Neutrophil (primary cell): ENCODE results near the gene KLK5.

Source experiments
- H3K27ac ChIP-seq: fragments of 200-600 bp; sonication (generic); 2 replicates; pipeline ENCODE4 v1.5.1; 2016; ENCODE audit warnings: mild to moderate bottlenecking, moderate library complexity
- H3K27me3 ChIP-seq: fragments of 200-600 bp; sonication (generic); 2 replicates; pipeline ENCODE4 v1.6.0; 2016; ENCODE audit warnings: mild to moderate bottlenecking
- H3K36me3 ChIP-seq: fragments of 200-600 bp; sonication (generic); 2 replicates; pipeline ENCODE4 v1.5.1; 2017
- H3K4me1 ChIP-seq, 2 experiments: fragments of 200-600 bp in 1 of 2; sonication (generic) in 1 of 2; 1 replicate in 1 of 2; 2 replicates in 1 of 2; pipeline versions ENCODE4 v1.5.1 to v1.6.1; 2013 to 2016; ENCODE audit warnings: low read depth in 1 of 2, low read length in 1 of 2, mild to moderate bottlenecking in 1 of 2, moderate library complexity in 1 of 2; ENCODE audit not compliant: control insufficient read depth in 1 of 2, insufficient read depth in 1 of 2
- H3K4me3 ChIP-seq, 2 experiments: fragments of 200-600 bp in 1 of 2; sonication (generic) in 1 of 2; 1 replicate in 1 of 2; 2 replicates in 1 of 2; pipeline ENCODE4 v1.5.1; 2013 to 2016; ENCODE audit warnings: low read depth in 1 of 2, low read length in 1 of 2, mild to moderate bottlenecking in 1 of 2, moderate library complexity in 1 of 2
- H3K9me3 ChIP-seq: fragments of 200-600 bp; sonication (generic); 2 replicates; pipeline ENCODE4 v1.5.1; 2016
- TF ChIP-seq, protein P1 (sequence below): fragments of 200-600 bp; sonication (generic); IDR thresholded peaks from 2 replicates; pipeline ENCODE4 v1.5.1; 2016; ENCODE audit warnings: antibody characterized with exemption

KLK5 gene

DNA sequence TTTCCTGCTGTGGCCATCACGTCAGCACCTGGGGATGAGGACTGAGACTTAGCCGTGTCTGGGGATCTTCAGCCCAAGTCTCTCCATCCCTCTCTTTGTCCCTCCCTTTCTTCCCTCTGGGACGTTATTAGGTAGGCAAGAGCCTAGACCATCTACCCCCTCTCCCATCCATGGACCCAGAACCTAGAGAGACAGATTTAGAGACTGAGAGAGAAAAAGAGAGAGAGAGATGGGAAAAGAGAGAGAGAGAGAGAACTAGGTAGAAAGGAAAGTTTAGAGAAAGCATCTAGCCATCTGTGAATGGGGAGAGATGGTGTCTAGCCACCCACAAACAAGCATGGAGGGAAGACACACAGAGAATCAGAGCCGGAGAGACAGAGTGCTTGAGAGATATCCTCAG lies 42.1 kb downstream of the KLK5 start:
- peaks cover 78% of the 10 kb centered on the region for H3K27me3 ChIP-seq

GRCh38 chr19:50909240-50910070 lies 43.4 kb downstream of the KLK5 start:
- Histone ChIP-seq H3K4me3 (no peak overlapping the region), H3K27me3 (peaks cover 80% of the 10 kb centered on the region), H3K4me1 (no peaks in the 10 kb centered on the region), H3K27ac (no peak overlapping the region), H3K9me3 (no peaks in the 10 kb centered on the region), H3K36me3 (no peaks in the 10 kb centered on the region)
- TF ChIP-seq, protein P1, sequence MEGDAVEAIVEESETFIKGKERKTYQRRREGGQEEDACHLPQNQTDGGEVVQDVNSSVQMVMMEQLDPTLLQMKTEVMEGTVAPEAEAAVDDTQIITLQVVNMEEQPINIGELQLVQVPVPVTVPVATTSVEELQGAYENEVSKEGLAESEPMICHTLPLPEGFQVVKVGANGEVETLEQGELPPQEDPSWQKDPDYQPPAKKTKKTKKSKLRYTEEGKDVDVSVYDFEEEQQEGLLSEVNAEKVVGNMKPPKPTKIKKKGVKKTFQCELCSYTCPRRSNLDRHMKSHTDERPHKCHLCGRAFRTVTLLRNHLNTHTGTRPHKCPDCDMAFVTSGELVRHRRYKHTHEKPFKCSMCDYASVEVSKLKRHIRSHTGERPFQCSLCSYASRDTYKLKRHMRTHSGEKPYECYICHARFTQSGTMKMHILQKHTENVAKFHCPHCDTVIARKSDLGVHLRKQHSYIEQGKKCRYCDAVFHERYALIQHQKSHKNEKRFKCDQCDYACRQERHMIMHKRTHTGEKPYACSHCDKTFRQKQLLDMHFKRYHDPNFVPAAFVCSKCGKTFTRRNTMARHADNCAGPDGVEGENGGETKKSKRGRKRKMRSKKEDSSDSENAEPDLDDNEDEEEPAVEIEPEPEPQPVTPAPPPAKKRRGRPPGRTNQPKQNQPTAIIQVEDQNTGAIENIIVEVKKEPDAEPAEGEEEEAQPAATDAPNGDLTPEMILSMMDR = no peak

More for the DNA sequence above, 42.1 kb downstream of the KLK5 start:
- TF ChIP-seq, protein P1 = no peak
- H3K36me3 ChIP-seq = no peaks in the 10 kb centered on the region
- H3K9me3 ChIP-seq = no peaks in the 10 kb centered on the region
- no peaks in the 10 kb centered on the region for H3K4me1 ChIP-seq
- no peak overlapping the region for H3K4me3 ChIP-seq
- no peak overlapping the region for H3K27ac ChIP-seq

DNA sequence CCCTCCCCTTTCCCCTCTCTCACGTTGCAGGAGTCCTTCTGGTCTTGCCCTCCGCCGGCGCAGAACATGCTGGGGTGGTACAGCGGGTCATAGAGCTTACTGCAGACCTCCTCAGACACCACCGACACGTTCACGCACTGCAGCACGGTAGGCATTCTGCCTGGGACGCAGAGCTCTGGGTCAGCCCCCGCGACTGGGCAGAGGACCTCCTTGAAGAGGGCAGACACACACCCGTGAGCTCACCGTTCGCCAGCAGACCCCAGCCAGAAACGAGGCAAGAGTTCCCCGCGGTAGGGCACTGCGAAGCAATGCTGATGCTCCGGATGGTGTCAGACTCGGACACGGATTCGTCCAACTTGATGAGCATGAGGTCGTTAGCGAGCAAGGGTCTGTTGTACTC lies 44.5 kb downstream of the KLK5 start:
- peaks cover 75% of the 10 kb centered on the region for H3K27me3 ChIP-seq
- H3K4me3 ChIP-seq = no peak overlapping the region
- TF ChIP-seq, protein P1 = no peak

GRCh38 chr19:50906217-50906616 lies 46.6 kb downstream of the KLK5 start:
- H3K36me3 ChIP-seq = no peaks in the 10 kb centered on the region
- TF ChIP-seq, protein P1 = no peak
- no peak overlapping the region for H3K4me3 ChIP-seq
- H3K27ac ChIP-seq = no peak overlapping the region
- no peaks in the 10 kb centered on the region for H3K9me3 ChIP-seq
- H3K4me1 ChIP-seq = no peaks in the 10 kb centered on the region
- peaks cover 58% of the 10 kb centered on the region for H3K27me3 ChIP-seq

More for the DNA sequence above, 44.5 kb downstream of the KLK5 start:
- H3K36me3 ChIP-seq = no peaks in the 10 kb centered on the region
- no peak overlapping the region for H3K27ac ChIP-seq
- no peaks in the 10 kb centered on the region for H3K4me1 ChIP-seq
- H3K9me3 ChIP-seq = no peaks in the 10 kb centered on the region

DNA sequence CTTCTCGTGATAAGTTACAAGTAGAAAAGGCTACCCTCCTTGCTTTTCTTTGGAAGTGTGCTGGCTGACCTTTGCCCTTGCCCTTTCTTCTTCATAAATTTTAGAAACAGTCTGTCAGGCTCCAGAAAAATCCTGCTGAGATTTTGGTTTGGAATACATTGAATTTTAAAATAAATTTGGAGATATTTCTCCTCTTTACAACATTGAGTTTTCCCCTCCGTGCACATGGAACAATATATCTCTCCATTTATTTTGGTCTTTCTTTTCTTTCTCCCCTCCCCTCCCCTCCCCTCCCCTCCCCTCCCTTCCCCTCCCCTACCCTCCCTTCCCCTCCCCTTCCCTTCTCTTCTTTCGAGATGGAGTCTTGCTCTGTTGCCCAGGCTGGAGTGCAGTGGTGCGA lies 50.2 kb downstream of the KLK5 start:
- H3K36me3 ChIP-seq = no peaks in the 10 kb centered on the region
- H3K4me1 ChIP-seq = no peaks in the 10 kb centered on the region
- no peak overlapping the region for H3K4me3 ChIP-seq
- TF ChIP-seq, protein P1 = no peak
- no peaks in the 10 kb centered on the region for H3K9me3 ChIP-seq
- H3K27me3 ChIP-seq = peaks cover 35% of the 10 kb centered on the region
- H3K27ac ChIP-seq = no peak overlapping the region
